Measurements from ENCODE around the gene CIAO2A. TPM values are rescaled to one million over a fixed set of nuclear protein-coding genes. Genes with fewer than 3 reads are reported as not detected.

Gene CIAO2A
- total and polyA plus RNA-seq, 2 donors from 2014 or later: 41.6 to 92.4 TPM

DNA sequence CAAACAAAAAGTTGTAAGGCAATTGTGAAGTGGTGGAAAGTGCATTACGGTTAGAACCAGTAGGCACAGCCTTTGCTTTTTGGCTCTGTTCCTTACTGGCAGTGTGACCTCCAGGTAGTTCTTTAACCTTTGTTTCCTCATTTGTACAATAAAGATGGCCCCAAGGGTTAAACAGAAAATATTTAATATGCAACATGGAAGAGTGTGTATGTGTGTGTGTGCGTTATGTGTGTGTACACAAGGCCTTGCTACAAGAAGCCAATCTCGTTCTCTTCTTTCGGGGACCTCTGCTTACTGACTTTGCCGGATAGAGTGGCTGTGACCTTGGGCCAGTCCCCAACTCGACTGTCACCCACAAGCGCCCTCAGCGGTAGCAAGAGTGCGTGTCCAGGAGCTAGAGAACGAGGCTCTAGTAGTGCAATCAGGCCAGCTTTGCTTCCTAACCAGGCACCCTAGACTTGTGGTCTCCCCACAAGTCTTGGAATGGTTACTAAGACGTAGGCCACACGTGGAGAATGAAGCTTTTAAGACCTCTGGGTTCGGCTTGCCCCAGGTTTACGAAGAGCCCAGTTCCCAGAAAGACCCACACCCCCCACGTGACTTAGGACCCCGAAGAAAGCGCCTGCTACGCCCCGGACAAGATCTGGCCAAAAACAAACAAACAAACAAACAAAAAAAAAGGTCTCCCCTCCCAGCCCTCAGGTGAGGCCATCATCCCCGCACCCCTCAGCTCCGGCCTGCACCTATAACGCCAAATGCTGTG, 593 bp downstream of the CIAO2A start:
- FAIRE-seq (no peak), DNase-seq (peak in 3 of 5 donors; percentile 65 to 79 (median 78))
- intact Hi-C loops (cut with DNase I): no loop called here
- peaks cover 0 to 2% (median 2%) of the 10 kb centered on the region in 3 donors for H3K36me3 ChIP-seq (ENCODE audit: control insufficient read depth in 2 of 3, insufficient read depth in 3 of 3, low read length in 3 of 3)
- TF ChIP-seq, protein P1, sequence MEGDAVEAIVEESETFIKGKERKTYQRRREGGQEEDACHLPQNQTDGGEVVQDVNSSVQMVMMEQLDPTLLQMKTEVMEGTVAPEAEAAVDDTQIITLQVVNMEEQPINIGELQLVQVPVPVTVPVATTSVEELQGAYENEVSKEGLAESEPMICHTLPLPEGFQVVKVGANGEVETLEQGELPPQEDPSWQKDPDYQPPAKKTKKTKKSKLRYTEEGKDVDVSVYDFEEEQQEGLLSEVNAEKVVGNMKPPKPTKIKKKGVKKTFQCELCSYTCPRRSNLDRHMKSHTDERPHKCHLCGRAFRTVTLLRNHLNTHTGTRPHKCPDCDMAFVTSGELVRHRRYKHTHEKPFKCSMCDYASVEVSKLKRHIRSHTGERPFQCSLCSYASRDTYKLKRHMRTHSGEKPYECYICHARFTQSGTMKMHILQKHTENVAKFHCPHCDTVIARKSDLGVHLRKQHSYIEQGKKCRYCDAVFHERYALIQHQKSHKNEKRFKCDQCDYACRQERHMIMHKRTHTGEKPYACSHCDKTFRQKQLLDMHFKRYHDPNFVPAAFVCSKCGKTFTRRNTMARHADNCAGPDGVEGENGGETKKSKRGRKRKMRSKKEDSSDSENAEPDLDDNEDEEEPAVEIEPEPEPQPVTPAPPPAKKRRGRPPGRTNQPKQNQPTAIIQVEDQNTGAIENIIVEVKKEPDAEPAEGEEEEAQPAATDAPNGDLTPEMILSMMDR (IDR thresholded peaks at IDR 0.05; ENCODE audit: borderline replicate concordance, extremely low read depth, insufficient read depth): no peak
- peaks cover 0 to 25% (median 18%) of the 10 kb centered on the region in 3 donors for H3K4me1 ChIP-seq (ENCODE audit: control insufficient read depth in 2 of 3, insufficient read depth in 2 of 3, low read depth in 1 of 3, low read length in 3 of 3)
- peak overlapping the region; percentile 84 to 99 (median 85) for H3K4me3 ChIP-seq (ENCODE audit: low read length in 3 of 3)
- no peaks in the 10 kb centered on the region for H3K27me3 ChIP-seq (ENCODE audit: control insufficient read depth, insufficient read depth, low read length)
- H3K9me3 ChIP-seq (ENCODE audit: control insufficient read depth in 2 of 3, insufficient read depth in 1 of 3, low read length in 3 of 3): no peaks in the 10 kb centered on the region
- H3K9ac ChIP-seq (ENCODE audit: low read length in 3 of 3): peak overlapping the region; percentile 77 to 99 (median 86)
- H3K27ac ChIP-seq (ENCODE audit: low read depth in 2 of 2, low read length in 2 of 2): peak overlapping the region; percentile 89 to 90

DNA sequence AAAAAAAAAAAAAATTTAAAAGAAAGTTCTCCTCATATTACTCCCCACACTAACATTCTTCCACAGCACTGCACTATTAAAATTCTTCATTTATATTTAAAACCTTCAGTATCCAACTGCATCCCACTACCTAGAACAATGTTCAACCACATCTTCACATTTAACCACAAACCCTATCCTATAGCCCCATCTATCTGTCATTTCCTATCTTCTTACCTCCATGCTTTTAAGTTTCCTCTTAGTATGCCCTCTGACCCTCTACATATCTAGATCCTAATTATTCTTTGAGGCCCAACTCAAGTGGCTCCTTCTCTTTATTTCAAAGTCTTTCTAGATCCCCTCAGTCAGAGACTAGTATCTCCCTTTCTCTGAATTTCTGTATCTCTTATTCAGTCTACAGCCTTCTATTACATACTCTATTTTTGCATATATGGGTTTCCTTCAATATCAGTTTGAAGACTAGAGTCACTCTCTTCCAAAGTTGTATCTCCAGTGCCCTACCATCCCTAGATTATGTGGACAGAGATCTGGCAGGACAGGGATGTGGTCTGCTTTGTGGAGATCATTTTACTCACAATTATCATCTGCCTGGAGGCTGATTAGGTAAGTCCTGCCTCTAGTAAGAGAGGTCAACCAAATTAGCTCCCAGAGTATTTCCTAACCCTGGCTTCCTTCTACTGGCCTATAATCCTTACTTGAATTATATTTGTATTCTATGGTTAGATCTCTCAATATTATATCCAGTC, 1.4 kb downstream of the CIAO2A start:
- H3K36me3 ChIP-seq (ENCODE audit: control insufficient read depth in 2 of 3, insufficient read depth in 3 of 3, low read length in 3 of 3): peaks cover 0 to 7% (median 4%) of the 10 kb centered on the region in 3 donors
- H3K9ac ChIP-seq (ENCODE audit: low read length in 3 of 3): peak overlapping the region in 2 of 3 donors; percentile 13 to 86
- no peak overlapping the region for H3K27ac ChIP-seq (ENCODE audit: low read depth in 2 of 2, low read length in 2 of 2)
- peaks cover 0 to 25% (median 16%) of the 10 kb centered on the region in 3 donors for H3K4me1 ChIP-seq (ENCODE audit: control insufficient read depth in 2 of 3, insufficient read depth in 2 of 3, low read depth in 1 of 3, low read length in 3 of 3)
- TF ChIP-seq, protein P1 (IDR thresholded peaks at IDR 0.05; ENCODE audit: borderline replicate concordance, extremely low read depth, insufficient read depth): no peak
- FAIRE-seq: no peak
- no peaks in the 10 kb centered on the region for H3K9me3 ChIP-seq (ENCODE audit: control insufficient read depth in 2 of 3, insufficient read depth in 1 of 3, low read length in 3 of 3)
- DNase-seq: no peak
- intact Hi-C loops (cut with DNase I): no loop called here
- no peaks in the 10 kb centered on the region for H3K27me3 ChIP-seq (ENCODE audit: control insufficient read depth, insufficient read depth, low read length)
- H3K4me3 ChIP-seq (ENCODE audit: low read length in 3 of 3): peak overlapping the region in 2 of 3 donors; percentile 84 to 85

DNA sequence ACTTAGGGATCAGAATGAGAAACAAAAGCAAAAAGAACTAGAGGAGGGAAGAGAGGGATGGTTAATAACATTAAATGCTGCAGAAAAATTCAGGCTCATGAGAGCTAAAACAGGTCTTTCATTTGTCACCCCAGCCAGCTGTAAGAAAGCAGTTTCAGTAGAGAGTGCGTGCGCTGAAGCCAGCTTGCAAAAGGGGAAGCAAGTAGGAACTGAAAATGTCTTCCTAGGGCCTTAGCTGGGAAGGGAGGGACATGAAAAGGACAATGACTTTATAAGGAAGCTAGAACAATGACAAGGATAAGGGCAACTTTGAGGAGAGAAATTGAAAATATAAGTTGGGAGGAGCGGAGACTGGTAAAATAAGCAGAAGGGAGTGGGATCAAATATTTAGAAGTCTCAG, 3.1 kb downstream of the CIAO2A start:
- intact Hi-C loops (cut with DNase I): no loop called here
- Histone ChIP-seq H3K4me1 (ENCODE audit: control insufficient read depth in 2 of 3, insufficient read depth in 2 of 3, low read depth in 1 of 3, low read length in 3 of 3) (peaks cover 0 to 24% (median 12%) of the 10 kb centered on the region in 3 donors), H3K9ac (ENCODE audit: low read length in 3 of 3) (no peak overlapping the region), H3K27me3 (ENCODE audit: control insufficient read depth, insufficient read depth, low read length) (no peaks in the 10 kb centered on the region), H3K27ac (ENCODE audit: low read depth in 2 of 2, low read length in 2 of 2) (no peak overlapping the region), H3K36me3 (ENCODE audit: control insufficient read depth in 2 of 3, insufficient read depth in 3 of 3, low read length in 3 of 3) (peaks cover 0 to 7% (median 4%) of the 10 kb centered on the region in 3 donors), H3K4me3 (ENCODE audit: low read length in 3 of 3) (no peak overlapping the region), H3K9me3 (ENCODE audit: control insufficient read depth in 2 of 3, insufficient read depth in 1 of 3, low read length in 3 of 3) (no peaks in the 10 kb centered on the region)
- DNase-seq (no peak), FAIRE-seq (no peak)
- TF ChIP-seq, protein P1 (IDR thresholded peaks at IDR 0.05; ENCODE audit: borderline replicate concordance, extremely low read depth, insufficient read depth): no peak

All from kidney (tissue), 14 donors.